Measurements from ENCODE around the gene NTRK3.
A peak's percentile ranks its signal among the peaks of the same experiment; 100 is the strongest.
"Not testable (repeated sequence)": the region's sequence is repeated elsewhere in the genome, so short reads cannot be mapped to it uniquely, and the experiment has no call there.

Gene NTRK3

GRCh38 chr15:88071141-88071540, 185.4 kb downstream of the NTRK3 start:
- no peak for DNase-seq

- DNase-seq: no peak
Observed at GRCh38 chr15:88069561-88069960, 187.0 kb downstream of the NTRK3 start.

GRCh38 chr15:88067331-88067685, 189.2 kb downstream of the NTRK3 start:
- no peak for DNase-seq

- DNase-seq: no peak
Observed at GRCh38 chr15:88066636-88067330, 189.8 kb downstream of the NTRK3 start.

- no peak for DNase-seq
Observed at GRCh38 chr15:88061452-88061851, 195.1 kb downstream of the NTRK3 start.

- DNase-seq: no peak
Observed at GRCh38 chr15:88060383-88060782, 196.2 kb downstream of the NTRK3 start.

- no peak for DNase-seq
Observed at GRCh38 chr15:88057836-88058235, 198.7 kb downstream of the NTRK3 start.

- DNase-seq: no peak
Observed at GRCh38 chr15:88049506-88049905, 207.0 kb downstream of the NTRK3 start.

GRCh38 chr15:88048755-88049154, 207.8 kb downstream of the NTRK3 start:
- no peak for DNase-seq

GRCh38 chr15:88048237-88048636, 208.3 kb downstream of the NTRK3 start:
- DNase-seq: no peak

- no peak for DNase-seq
Observed at GRCh38 chr15:88046576-88047129, 209.9 kb downstream of the NTRK3 start.

- no peak for DNase-seq
Observed at GRCh38 chr15:88043396-88043795, 213.1 kb downstream of the NTRK3 start.

GRCh38 chr15:88042047-88042446, 214.5 kb downstream of the NTRK3 start:
- no peak for DNase-seq

GRCh38 chr15:88040516-88040915, 216.0 kb downstream of the NTRK3 start:
- DNase-seq: no peak

GRCh38 chr15:88038261-88038660, 218.3 kb downstream of the NTRK3 start:
- no peak for DNase-seq

- DNase-seq: no peak
Observed at GRCh38 chr15:88036154-88036839, 220.2 kb downstream of the NTRK3 start.

GRCh38 chr15:88035381-88035780, 221.2 kb downstream of the NTRK3 start:
- no peak for DNase-seq

- DNase-seq: not testable (repeated sequence)
Observed at GRCh38 chr15:88033421-88033820, 223.1 kb downstream of the NTRK3 start.

- no peak for DNase-seq
Observed at GRCh38 chr15:88032787-88033186, 223.8 kb downstream of the NTRK3 start.

- DNase-seq: no peak
Observed at GRCh38 chr15:88031461-88031860, 225.1 kb downstream of the NTRK3 start.

GRCh38 chr15:88029696-88030095, 226.8 kb downstream of the NTRK3 start:
- DNase-seq: peak; percentile 38

- no peak for DNase-seq
Observed at GRCh38 chr15:88028024-88028423, 228.5 kb downstream of the NTRK3 start.

GRCh38 chr15:88023914-88024313, 232.6 kb downstream of the NTRK3 start:
- DNase-seq: peak; percentile 72

GRCh38 chr15:88022716-88023115, 233.8 kb downstream of the NTRK3 start:
- DNase-seq: peak; percentile 30
